ENCODE data around the gene KATNAL1.

KATNAL1 gene

DNA sequence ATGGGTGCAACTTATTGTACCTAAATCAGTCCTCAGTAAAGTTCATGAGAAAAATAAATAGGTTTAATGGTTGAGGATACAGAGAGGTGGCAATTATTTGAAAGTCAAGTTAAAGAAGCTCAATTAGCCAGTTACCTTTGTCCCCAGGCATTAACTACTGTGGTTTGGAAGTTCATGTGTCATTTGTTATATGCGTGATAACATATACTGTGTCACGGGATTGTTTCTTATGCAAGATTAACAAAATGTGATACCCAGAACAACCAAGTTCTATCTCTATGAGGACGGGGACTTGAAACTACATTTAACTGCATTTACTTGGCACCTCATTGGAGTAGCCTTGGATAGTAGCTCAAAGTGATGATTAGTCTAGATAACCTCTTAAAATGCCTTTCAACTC lies 13.9 kb upstream of the KATNAL1 start:
- no peak for TF ChIP-seq GATA3 (IDR thresholded peaks at IDR 0.05; ENCODE audit: low read depth, low read length)

DNA sequence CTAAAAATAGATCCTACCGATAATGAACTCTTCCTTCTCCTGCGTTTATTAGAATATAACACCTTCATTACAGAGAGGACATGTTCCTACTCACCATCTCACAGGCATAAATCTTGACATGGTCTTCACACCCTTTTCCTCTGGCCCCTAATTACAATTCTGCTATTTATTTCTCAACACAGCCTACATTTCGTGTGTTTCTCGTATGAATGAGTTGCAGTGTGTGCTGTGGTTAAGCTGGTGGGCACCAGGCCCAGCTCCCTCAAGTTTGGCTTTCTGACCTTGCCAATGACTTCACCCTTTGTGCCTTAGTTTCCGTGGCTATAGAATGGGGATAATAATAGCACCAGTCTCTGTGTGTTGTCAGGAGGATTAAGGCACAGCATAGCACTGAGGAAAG lies 12.3 kb upstream of the KATNAL1 start:
- TF ChIP-seq GATA2 (IDR thresholded peaks at IDR 0.05; ENCODE audit: low read depth, low read length): no peak
- no peak for TF ChIP-seq GATA3 (IDR thresholded peaks at IDR 0.05; ENCODE audit: low read depth, low read length)

DNA sequence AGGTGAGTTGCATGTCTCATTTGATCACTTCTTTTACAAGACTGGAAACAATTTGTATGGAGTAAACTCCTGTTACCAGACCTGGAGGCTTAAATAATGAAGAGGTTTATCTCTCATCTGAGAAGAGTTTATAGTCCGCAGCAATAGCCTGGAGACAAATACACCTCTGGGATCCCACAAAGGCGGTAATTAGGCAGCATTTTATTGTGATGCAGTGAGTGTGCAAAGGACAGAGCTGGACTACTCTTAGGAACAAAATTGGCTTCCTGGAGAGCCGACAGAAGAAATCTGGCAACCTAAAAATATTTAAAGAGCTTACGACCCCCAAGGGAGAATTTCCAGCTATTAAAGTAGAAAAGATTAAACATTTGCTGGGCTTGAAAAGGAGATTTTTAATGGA lies 11.8 kb upstream of the KATNAL1 start:
- TF ChIP-seq GATA3 (IDR thresholded peaks at IDR 0.05; ENCODE audit: low read depth, low read length): no peak
- TF ChIP-seq GATA2 (IDR thresholded peaks at IDR 0.05; ENCODE audit: low read depth, low read length): no peak

DNA sequence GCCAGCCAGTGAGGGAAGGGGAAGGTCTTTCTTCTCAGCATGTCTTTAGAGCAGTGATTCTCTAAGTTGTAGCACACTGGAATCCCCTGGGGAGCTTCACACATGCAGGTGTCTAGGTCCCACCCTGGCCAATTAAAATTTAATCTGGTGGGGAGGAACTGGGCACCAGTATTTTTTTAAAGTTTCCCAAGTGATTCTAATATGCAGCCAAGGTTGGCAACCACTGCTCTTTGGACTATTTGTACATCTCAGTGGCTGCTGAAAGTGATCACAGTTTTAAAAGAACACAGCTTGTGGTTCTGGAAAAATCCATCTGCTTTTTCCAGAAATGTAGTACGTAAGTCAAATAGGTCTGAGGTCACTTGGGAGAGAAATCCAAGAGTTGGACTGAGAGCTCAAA lies 10.7 kb upstream of the KATNAL1 start:
- no peak for TF ChIP-seq GATA2 (IDR thresholded peaks at IDR 0.05; ENCODE audit: low read depth, low read length)
- TF ChIP-seq GATA3 (IDR thresholded peaks at IDR 0.05; ENCODE audit: low read depth, low read length): no peak

DNA sequence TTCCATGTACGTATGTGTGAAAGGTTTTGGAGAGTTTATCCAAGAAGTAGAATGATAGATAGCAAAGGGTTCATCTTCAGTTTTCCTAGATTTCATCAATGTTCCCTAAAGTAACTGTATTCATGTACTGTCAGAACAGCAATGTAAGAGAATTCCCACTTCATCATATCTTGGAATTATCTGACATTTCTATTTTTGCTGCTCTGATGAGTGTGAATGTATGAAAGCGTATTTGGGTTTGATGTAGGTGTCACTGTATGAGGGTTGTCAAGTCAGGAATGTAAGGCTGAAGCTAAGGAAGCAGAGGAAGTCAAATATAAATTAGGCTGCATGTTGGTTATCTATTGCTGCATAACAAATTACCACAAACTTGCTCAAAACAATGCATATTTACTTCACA lies 7.2 kb upstream of the KATNAL1 start:
- TF ChIP-seq GATA2 (IDR thresholded peaks at IDR 0.05; ENCODE audit: low read depth, low read length) (no peak), GATA3 (IDR thresholded peaks at IDR 0.05; ENCODE audit: low read depth, low read length) (no peak)

DNA sequence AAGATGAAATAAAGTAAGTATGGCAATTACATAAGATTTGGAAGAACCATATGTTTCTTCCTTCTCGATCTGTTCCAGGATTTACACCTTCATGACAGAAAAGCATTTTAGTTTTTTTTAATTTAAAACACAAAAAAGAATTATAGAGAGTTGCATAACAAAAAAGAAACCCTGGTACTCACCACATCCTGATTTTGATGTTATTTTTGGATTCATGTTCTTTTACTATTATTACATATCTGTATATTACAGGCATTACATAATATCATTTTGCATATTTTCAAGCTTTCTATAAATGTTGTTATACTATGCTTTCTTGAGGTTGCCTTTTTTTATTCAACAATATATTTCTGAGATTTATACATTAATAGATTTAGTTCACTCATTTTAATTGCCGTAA lies 6.7 kb upstream of the KATNAL1 start:
- no peak for TF ChIP-seq GATA3 (IDR thresholded peaks at IDR 0.05; ENCODE audit: low read depth, low read length)
- no peak for TF ChIP-seq GATA2 (IDR thresholded peaks at IDR 0.05; ENCODE audit: low read depth, low read length)

DNA sequence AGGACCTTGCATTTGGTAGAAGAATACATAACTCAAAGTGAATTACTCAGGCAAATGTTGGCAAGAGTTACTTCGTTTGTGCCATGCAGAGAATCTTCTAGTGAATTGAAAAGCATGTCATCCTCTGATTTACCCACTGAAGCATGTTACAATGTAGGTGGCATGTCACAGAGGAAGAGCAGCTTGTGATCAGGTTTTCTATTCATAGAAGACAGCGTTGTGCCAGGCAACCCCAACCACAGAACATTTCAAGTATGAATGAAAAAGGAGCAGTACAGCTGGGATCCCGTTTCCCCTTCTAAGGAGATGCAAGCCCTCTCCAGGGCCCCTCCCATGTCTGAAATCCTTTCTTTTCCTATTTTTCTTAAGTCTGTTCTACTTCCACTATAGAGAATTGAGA lies 6.0 kb upstream of the KATNAL1 start:
- TF ChIP-seq GATA2 (IDR thresholded peaks at IDR 0.05; ENCODE audit: low read depth, low read length) (no peak), GATA3 (IDR thresholded peaks at IDR 0.05; ENCODE audit: low read depth, low read length) (no peak)

DNA sequence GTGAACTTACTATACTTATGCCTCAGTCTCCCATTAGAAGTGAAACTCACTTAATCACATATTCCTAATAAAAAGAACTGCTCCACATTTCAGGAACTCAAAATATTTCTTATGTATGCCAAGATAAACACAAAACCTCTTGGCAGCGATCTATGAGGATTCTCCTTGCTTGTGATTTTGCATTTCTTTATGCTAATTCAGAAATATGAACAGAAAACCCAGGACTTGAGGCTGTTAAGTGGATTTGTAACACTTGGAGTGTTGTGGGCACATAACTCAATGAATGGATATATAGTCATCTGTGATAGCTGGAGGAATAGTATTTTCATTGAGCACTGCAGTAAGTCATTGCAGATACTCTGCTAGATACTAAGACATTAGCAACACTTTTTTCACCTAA lies 5.6 kb upstream of the KATNAL1 start:
- no peak for TF ChIP-seq GATA3 (IDR thresholded peaks at IDR 0.05; ENCODE audit: low read depth, low read length)
- TF ChIP-seq GATA2 (IDR thresholded peaks at IDR 0.05; ENCODE audit: low read depth, low read length): no peak

DNA sequence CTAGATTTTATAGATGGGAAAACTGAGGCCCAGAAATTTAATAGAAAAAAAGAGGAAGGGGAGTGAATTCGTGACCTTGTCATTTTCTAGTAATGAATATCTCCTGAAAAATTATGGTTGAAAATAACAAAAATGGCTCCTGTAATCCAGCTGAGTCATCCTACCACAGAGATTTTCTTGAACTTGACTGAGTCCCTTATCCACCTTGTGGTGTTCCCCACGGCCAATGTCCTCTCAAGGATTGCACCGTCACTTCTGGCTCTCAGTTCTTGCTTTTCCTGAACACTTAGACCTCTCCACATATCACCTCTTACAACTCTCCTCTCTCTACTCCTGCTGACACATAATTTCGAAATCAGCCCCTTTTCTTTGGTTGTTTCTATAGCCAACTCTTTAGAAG lies 1.2 kb upstream of the KATNAL1 start:
- TF ChIP-seq GATA3 (IDR thresholded peaks at IDR 0.05; ENCODE audit: low read depth, low read length) (no peak), GATA2 (IDR thresholded peaks at IDR 0.05; ENCODE audit: low read depth, low read length) (no peak)

DNA sequence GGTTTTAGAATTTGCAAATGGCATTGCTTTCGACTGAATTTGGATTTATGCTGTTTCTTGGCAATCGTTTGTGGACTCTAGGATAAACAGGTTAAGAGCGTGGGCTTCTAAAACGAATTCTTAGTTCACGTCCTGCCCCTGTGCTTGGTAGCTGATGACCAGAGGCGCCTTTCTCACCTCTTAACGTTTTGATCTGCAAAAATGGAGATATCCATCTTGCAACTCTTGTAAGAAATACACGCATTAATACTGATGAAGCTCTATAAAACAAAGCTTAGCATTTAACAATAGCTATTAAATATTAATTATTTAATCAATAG lies 580 bp upstream of the KATNAL1 start:
- TF ChIP-seq GATA2 (IDR thresholded peaks at IDR 0.05; ENCODE audit: low read depth, low read length) (no peak), GATA3 (IDR thresholded peaks at IDR 0.05; ENCODE audit: low read depth, low read length) (no peak)

DNA sequence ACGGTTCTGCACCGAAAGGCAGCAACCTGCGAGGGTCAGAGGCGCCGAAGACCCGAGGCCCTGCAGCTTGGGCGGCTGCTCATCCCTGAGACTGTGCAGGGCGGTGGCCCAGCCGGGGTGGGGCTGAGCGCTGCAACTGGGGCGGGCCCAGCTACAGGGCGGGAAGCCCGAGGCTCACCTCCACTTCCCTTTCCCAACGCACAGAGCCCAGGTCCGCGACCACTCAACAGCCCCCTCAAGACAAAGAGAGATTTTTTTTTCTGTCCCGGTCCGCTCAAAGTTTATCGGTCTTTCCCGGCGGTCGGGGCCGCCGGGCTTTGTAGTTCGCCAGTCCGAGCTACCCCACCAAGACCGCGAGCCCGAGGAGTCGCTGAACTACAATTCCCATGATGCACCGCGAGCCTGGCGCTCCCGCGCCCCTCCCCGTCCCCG lies 573 bp downstream of the KATNAL1 start:
- peak; percentile 18; the same call in 1 of the 2 replicates for TF ChIP-seq GATA2 (IDR thresholded peaks at IDR 0.05; ENCODE audit: low read depth, low read length)
- TF ChIP-seq GATA3 (IDR thresholded peaks at IDR 0.05; ENCODE audit: low read depth, low read length): no peak

DNA sequence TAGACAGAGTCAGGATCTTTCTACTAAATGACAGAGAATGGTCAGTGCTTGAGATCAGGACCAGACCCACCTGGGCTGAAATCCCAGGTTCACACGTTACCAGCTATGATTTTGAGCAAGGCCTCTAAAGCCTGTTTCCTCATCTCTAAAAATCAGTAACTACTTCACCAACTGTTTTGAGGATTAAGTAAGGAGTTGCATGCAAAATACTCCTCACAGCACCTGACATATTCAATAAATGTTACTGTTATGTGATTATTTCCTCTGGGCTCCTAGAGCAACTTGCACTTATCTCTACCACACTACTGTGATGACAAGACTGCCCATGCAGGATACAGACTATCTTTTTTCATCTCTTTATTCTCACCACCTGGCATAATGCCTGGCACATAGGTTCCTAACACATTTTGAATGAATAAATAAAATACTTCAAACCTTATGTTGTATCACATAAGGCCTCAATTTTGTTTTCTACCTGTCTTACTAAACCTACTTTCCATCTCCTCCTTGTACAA lies 1.8 kb downstream of the KATNAL1 start:
- TF ChIP-seq GATA2 (IDR thresholded peaks at IDR 0.05; ENCODE audit: low read depth, low read length) (no peak), GATA3 (IDR thresholded peaks at IDR 0.05; ENCODE audit: low read depth, low read length) (no peak)

DNA sequence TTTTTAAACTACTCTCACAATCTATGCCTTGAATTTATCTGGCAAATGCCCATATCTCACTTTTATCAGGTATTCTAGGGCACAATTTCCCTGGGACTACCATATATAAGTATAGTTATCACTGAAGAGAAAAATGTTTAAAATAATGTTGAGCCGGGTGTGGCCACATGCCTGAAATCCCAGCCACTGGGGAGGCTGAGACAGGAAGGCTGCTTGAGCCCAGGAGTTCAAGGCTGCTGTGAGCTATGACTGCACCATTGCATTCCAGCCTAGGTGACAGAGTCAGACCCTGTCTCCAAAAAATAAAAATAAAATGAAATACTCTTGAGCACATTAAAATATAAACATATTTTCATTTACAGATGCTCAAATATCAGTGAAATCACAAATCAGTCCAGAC lies 4.1 kb downstream of the KATNAL1 start:
- TF ChIP-seq GATA3 (IDR thresholded peaks at IDR 0.05; ENCODE audit: low read depth, low read length) (no peak), GATA2 (IDR thresholded peaks at IDR 0.05; ENCODE audit: low read depth, low read length) (no peak)

DNA sequence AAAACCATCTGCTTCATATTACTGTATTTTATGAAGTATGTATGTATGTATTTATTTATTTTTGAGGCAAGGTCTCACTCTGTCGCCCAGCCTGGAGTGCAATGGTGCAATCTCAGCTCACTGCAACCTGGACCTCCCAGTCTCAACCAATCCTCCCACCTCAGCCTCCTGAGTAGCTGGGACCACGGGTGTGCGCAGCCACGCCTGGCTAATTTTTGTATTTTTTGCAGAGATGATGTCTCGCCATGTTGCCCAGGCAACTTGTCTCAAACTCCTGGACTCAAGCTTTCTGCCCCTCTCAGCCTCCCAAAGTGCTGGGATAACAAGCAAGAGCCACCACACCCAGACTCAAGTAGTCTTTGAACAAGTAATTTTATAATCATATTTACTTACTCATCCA lies 5.5 kb downstream of the KATNAL1 start:
- TF ChIP-seq GATA2 (IDR thresholded peaks at IDR 0.05; ENCODE audit: low read depth, low read length) (no peak), GATA3 (IDR thresholded peaks at IDR 0.05; ENCODE audit: low read depth, low read length) (no peak)

DNA sequence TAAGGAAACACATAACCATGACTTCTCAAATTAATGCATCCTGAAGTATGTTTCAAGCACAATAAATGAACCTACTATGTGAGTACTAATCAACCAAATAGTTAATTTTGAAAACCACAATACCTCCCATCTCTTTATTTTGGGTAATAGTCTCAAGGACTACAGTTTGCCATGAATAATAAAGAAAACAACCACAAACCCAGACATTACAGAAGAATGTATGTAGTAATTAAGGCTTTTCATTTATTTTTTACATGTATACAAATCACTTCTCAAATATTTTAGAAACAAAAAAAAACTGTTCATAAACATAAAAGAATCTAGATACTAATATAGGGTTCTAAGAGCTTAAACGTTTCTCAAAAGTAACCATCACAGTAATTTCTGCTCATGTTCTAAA lies 6.8 kb downstream of the KATNAL1 start:
- no peak for TF ChIP-seq GATA2 (IDR thresholded peaks at IDR 0.05; ENCODE audit: low read depth, low read length)
- no peak for TF ChIP-seq GATA3 (IDR thresholded peaks at IDR 0.05; ENCODE audit: low read depth, low read length)

DNA sequence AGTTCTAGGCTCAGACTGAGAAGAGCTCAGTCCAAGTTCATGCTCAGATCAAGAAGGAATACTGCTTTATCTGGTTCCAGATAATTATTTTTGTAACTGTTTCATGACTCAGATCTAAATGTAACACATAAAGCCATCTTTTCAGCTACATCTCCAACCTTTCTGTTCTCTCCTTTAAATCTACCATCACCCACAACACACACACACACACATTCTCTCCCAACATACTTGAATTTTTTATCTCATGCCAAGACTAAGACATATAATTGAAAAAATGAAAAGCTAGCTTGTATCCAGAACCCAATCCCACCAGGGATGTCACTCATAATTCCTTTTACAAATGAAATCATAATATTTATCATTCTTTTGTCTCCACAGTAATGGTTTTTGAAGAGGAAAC lies 7.6 kb downstream of the KATNAL1 start:
- TF ChIP-seq GATA3 (IDR thresholded peaks at IDR 0.05; ENCODE audit: low read depth, low read length) (no peak), GATA2 (IDR thresholded peaks at IDR 0.05; ENCODE audit: low read depth, low read length) (no peak)
